ENCODE results near the gene BTD.
"Not testable (repeated sequence)": the region's sequence is repeated elsewhere in the genome, so short reads cannot be mapped to it uniquely, and the experiment has no call there.

BTD gene

DNA sequence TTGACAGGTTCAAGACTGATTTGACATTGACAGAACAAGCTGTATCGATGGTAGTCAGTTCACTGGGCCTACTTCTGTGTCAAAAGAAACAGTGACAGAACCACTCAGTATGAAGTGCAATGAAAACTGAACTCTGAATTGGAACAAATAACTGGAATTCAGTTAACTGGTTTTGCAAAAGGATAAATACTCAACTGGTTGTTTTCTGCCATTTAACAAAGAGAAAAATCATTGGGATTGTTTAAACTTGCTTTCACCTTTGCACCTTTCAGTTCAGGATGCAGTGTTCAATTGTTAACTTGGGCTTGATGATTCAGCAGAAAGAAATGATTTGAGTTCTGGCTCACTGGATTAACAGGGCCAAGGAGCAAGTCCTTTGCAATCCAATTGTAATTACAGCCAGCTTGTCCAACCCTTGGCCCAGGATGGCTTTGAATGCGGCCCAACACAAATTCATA lies 4.9 kb downstream of the BTD start:
- no peak for DNase-seq

DNA sequence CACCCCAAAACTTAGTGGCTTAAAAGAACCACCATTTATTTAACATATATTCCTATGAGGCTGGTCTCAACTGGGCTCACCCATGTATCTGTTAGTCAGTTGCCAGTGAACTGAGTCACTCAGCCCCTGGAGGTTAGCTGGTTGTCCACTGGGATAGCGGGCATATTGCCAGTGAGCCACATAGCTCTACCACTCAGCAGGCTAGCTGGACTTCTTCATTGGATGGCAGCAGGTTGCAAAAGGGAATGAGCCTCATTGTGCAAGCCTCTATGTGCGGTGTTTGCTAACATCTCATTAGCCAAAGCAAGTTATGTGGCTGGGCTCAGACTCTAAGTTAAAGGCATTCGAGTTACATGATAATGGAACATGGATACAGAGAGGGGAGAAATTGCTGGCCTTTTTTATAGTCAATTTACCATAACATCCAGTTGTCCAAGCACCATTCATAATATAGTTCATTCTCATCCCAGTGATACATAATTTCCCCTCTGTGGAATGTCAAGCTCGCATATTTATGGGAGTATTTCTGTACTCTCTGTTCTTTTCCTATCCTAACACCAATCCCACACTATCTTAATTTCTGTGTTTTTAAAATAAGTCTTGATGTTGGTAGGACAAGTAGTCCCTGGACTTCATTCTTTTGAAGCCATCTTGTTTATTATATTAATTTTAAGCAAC lies 8.7 kb downstream of the BTD start:
- no peak for DNase-seq

- DNase-seq, result no peak
Measured at GRCh38 chr3:15611018-15611417, 9.5 kb downstream of the BTD start.

DNA sequence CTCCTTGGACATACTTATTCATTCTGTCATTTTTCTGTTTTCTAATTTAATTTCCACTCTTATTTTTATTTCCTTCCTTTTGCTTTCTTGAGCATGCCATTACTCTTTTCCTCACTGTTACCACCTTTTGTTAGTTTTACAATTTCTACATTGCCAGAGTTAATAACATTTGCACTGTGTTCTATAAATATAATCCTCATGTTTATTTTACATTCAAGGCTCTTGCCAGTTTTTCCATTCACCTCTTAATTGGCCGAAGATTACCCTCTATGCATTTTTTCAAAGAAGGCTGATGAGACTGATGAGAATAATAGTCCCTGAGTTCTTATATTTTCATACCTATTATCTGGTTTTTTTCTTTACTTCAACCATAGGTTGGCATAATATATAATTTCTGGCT lies 10.5 kb downstream of the BTD start:
- no peak for DNase-seq

- DNase-seq, result no peak
Measured at GRCh38 chr3:15614958-15615357, 13.4 kb downstream of the BTD start.

GRCh38 chr3:15616053-15616452 lies 14.5 kb downstream of the BTD start:
- DNase-seq, result no peak

DNA sequence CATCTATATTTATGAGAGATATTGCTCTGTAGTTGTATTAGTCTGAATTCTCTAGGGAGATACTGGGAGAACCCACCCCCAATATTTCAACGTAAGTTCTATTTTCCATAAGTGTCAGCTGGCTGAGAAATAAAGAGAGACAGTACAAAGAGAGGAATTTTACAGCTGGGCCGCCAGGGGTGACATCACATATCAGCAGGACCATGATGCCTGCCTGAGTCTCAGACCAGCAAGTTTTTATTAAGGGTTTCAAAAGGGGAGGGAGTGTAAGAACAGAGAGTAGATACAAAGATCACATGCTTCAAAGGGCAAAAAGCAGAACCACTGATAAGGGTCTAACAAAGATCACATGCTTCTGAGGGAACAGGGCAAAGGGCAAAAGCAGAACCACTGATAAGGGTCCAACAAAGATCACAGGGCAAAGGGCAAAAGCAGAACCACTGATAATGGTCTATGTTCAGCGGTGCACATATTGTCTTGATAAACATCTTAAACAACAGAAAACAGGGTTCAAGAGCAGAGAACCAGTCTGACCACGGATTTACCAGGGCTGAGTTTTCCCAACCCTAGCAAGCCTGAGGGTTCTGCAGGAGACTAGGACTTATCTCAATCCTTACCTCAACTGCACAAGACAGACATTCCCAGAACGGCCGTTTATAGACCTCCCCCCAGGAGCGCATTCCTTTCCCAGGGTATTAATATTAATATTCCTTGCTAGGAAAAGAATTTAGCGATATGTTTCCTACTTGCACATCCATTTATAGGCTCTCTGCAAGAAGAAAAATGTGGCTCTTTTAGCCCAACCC lies 18.3 kb downstream of the BTD start:
- not testable (repeated sequence) for DNase-seq

DNA sequence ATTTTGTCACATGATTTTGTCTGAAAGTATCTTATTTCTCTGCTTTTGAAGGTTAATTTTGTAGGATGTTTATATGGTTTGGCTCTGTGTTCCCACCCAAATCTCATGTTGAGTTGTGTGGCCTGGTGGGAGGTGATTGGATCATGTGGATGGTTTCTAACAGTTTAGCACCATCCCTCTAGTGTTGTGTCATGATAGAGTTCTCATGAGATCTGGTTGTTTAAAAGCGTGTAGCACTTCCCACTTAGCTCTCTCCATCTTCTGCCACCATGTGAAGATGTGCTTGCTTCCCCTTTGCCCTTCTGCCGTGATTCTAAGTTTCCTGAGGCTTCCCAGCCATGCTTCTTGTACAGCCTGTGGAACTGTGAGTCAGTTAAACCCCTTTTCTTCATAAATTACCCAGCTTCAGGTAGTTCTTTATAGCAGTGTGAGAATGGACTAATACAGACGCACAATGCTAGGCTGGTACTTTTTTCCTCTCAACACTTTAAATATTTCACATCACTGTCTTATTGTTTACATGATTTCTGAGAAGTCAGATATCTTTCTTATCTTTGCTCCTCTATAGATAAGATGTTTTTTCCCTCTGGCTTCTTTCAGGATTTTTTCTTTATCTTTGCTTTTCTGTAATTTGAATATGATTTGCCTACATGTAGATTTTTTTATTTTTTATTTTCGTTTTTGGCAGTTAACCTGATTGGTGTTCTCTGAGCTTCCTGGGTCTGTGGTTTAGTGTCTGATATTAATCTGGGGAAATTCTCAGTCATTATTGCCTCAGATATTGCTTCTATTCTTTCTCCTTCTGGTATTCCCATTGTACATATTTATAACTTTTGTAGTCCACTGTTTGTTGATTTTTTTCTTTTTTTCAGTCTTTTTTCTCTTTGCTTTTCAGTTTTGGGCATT lies 22.2 kb downstream of the BTD start:
- DNase-seq, result no peak

DNA sequence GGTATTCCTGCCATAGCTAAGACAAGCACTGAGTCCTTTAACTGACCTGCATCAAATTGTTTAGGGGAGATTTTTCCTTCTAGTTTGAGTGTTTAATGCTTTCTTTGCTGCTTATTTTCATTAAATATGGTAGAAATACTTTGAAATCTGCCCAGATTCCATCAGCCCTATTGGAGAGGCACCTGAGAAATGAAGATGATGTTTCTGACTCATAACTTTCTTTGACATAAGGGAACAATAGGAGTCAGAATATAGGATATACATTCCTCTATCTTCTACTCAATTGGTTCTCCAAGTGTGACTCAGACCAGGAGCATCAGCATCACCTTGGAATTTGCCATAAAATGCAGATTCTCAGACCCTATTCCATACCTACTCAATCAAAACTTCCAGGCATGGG lies 27.4 kb downstream of the BTD start:
- DNase-seq, result no peak

DNA sequence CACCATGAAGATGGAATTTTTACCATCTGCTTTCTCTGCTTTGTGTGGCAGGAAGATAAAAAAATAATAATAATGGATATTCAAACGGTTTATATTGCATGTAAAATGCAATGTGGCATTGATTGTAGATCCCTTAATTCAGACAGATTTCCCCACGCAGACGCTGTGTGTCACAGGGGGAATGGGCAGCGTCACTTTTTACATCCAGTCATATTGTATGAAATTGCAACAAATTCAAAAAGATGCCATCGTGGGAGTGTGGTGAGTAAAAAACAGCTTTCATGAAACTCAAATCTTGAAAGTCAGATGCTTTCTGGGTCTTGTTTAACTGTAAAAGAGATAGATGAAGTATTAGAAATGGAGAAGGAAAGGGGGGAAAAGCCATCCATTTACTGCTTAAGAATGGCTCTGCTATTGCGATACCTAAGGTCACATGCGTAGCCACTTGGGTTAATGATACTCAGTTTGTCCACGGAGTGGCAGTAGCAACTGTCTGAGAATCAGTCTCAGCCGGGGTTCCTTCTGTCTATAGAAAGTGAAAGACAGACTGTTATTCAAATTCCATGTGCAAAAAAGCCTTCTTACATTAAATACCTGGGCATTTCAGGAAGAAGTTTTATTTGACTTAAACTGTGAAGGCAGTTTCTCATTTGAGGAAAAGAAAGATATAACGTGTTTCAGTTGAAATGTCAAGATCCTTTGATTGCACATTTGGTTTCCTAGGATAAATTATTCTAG lies 28.5 kb downstream of the BTD start:
- DNase-seq, result peak; percentile 31

- DNase-seq, result no peak
Measured at GRCh38 chr3:15630646-15631350, 29.3 kb downstream of the BTD start.

- no peak for DNase-seq
Measured at GRCh38 chr3:15631426-15632211, 30.1 kb downstream of the BTD start.

DNA sequence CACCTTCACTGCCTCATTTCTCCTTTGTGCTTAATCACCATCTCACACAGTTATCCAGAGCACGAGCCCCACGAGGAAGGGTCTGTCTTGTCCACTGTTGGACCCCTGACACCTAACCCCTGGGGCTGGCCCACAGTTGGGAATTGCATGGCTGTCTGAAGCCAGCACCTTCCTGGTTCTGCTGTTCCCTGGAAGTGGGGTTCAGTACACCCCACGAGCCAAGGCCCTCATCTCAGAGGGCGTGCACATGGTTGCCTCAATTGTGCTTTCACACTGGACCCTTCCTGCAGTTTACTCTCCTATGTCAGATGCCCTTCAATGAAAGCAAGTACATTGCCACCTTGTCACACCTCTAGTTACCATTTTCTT lies 30.7 kb downstream of the BTD start:
- DNase-seq, result no peak

DNA sequence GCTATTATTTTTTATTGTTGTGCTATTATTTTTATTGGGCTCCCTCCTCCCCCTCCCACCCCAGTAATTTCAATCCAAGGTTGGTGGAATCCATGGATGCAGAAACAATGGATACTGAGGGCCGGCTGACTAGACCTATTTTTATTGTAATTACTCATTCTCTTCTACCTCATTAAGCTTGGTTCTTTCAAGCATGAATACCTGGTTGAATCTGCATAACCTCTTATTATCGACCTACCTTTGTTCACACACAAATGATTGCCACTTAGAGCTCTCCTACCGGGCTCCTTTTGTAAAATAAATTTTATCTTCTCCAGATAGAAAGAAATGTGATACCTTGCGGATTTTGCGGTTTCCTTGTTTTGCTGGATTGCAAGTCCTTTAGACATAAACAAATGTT lies 31.6 kb downstream of the BTD start:
- no peak for DNase-seq

- no peak for DNase-seq
Measured at GRCh38 chr3:15633766-15634598, 32.4 kb downstream of the BTD start.

DNA sequence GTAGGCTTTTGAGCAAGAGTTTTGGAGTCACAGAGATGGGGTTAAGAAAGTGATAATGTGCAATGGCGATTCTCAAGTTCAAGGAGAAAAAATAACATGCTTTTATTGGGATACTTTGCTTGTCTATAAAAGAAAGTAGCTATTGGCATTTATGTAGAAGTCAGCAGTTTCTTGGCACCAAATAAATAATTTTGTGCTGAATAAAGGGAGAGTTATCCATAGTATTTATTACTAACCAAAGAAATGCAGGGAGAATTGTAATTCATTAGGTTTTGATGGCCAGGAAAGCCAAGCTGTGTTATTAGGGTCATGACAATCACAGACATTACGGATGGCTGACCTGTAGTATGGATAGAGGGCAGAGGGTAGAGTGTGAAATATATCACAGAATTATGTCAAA lies 33.1 kb downstream of the BTD start:
- DNase-seq, result no peak

- DNase-seq, result no peak
Measured at GRCh38 chr3:15635121-15635661, 33.6 kb downstream of the BTD start.

DNA sequence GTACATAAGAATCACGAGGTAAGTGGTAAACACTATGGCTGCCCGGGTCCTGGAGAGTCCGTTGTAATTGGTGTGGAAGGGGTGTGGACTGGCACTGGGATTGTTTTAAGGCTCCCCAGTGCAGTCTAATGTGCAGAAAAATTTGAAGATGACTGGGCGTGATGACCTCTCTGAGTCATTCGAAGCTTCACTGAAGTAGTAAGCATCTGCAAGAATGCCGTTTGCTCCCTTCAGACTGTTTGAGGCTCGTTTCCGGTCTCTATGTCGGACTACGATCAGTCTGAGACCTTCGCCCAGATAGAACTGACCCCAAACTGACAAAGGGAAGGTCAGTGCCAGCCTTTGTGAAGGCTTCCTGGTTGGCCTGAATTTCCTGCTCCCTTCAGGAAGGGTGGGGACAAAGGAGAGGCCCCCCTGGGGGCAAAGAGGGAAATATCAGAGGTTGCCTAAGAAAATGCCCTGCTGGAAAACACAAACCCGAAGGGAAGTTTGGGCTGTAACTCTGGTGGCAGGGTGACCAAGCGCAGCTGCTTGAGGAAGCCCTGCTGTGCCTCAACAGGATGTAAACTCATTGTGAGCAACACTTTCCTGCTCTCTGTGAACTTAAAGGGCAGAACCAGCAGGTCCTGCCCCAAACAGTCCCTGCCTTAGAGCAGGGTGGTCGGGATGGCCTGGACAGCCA lies 34.6 kb downstream of the BTD start:
- peak; percentile 69 for DNase-seq

Data from NK-92 treated with Interleukin-12 subunit alpha and Interleukin-12 subunit beta, amount 100 ng/mL, for 24 hours (cell line).